Tibial artery (tissue), 4 donors: Measurements from ENCODE around the gene FOXO6.

Experiments used
- DNase-seq, 2 donors: peaks; one replicate each; pipeline ENCODE4 v3.0.0-alpha.2; 2019
- H3K27ac ChIP-seq, 2 donors: fragments of 200-600 bp; sonication (generic) in 1 of 2; 1 replicate in 1 of 2; 2 replicates in 1 of 2; pipeline ENCODE4 v1.5.1; 2018 to 2019; ENCODE audit warnings: mild to moderate bottlenecking in 1 of 2
- H3K27me3 ChIP-seq, 2 donors: fragments of 200-600 bp; sonication (generic) in 1 of 2; one replicate each; pipeline versions ENCODE4 v1.5.1 to v1.6.0; 2016 to 2019
- H3K36me3 ChIP-seq, 3 donors: fragments of 200-600 bp; sonication (generic) in 2 of 3; one replicate each; pipeline ENCODE4 v1.5.1; 2016 to 2019; ENCODE audit warnings: mild to moderate bottlenecking in 2 of 3
- H3K4me1 ChIP-seq, 4 donors: fragments of 200-600 bp; sonication (generic) in 2 of 4; 1 replicate in 3 of 4; 2 replicates in 1 of 4; pipeline ENCODE4 v1.5.1; 2016 to 2019
- H3K4me3 ChIP-seq, 2 donors: fragments of 200-600 bp; sonication (generic) in 1 of 2; 1 replicate in 1 of 2; 2 replicates in 1 of 2; pipeline ENCODE4 v1.5.1; 2018 to 2019; ENCODE audit warnings: mild to moderate bottlenecking in 2 of 2
- H3K9me3 ChIP-seq, 3 donors: fragments of 200-600 bp; sonication (generic) in 1 of 3; one replicate each; pipeline ENCODE4 v1.5.1; 2016 to 2019
- intact Hi-C: fragments of 100-400 bp; cut with DNase I; formaldehyde crosslinking; loops from one replicate; pipeline ENCODE4 v1.15.0; 2023; ENCODE audit warnings: low total_unique reads
- TF ChIP-seq, protein P1 (sequence below), 2 experiments: fragments of 200-600 bp in 1 of 2; fragments of 450-650 bp in 1 of 2; IDR thresholded peaks; one replicate each; pipeline ENCODE4 v1.5.1; 2017 to 2019; ENCODE audit warnings: antibody characterized with exemption in 2 of 2, mild to moderate bottlenecking in 1 of 2, moderate library complexity in 1 of 2

Gene FOXO6

DNA sequence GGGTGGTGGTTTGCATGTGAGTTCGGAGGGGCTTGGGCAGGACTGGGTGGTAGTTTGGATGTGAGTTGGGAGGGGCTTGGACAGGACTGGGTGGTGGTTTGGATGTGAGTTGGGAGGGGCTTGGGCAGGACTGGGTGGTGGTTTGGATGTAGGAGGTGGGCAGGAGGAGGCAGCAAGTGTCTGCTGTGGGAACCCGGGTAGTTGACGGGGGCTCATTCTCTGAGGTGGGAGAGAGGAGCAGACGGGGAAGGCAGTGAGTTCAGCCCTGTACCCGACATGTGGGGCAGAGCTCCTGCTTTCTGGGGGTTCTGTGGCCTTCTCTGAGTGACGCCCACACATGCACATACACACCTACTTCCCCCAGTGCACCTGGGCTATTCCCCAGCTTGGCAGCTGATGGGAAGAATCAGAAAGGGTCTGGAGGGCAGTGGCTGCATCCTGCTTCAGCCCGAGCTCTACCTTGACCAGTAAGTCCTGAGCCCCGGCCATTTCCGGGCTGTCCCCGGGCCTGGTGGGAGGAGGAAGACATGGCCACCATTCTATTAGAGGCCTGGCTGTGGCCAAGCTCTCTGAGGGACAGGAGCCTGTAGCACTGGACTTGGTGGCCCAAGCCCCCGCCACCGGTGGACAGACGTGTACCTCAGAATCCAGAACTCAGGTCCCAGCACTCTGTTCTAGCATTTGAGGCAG lies 65.1 kb downstream of the FOXO6 start:
- no peak overlapping the region for H3K4me3 ChIP-seq
- H3K9me3 ChIP-seq, result no peaks in the 10 kb centered on the region
- no peaks in the 10 kb centered on the region for H3K27me3 ChIP-seq
- H3K4me1 ChIP-seq, result peaks cover 0 to 15% (median 0%) of the 10 kb centered on the region in 4 donors
- no peaks in the 10 kb centered on the region for H3K36me3 ChIP-seq
- H3K27ac ChIP-seq, result no peak overlapping the region
- intact Hi-C loops, result no loop called here
- TF ChIP-seq, protein P1, sequence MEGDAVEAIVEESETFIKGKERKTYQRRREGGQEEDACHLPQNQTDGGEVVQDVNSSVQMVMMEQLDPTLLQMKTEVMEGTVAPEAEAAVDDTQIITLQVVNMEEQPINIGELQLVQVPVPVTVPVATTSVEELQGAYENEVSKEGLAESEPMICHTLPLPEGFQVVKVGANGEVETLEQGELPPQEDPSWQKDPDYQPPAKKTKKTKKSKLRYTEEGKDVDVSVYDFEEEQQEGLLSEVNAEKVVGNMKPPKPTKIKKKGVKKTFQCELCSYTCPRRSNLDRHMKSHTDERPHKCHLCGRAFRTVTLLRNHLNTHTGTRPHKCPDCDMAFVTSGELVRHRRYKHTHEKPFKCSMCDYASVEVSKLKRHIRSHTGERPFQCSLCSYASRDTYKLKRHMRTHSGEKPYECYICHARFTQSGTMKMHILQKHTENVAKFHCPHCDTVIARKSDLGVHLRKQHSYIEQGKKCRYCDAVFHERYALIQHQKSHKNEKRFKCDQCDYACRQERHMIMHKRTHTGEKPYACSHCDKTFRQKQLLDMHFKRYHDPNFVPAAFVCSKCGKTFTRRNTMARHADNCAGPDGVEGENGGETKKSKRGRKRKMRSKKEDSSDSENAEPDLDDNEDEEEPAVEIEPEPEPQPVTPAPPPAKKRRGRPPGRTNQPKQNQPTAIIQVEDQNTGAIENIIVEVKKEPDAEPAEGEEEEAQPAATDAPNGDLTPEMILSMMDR (IDR thresholded peaks at IDR 0.05), result no peak
- no peak for DNase-seq

DNA sequence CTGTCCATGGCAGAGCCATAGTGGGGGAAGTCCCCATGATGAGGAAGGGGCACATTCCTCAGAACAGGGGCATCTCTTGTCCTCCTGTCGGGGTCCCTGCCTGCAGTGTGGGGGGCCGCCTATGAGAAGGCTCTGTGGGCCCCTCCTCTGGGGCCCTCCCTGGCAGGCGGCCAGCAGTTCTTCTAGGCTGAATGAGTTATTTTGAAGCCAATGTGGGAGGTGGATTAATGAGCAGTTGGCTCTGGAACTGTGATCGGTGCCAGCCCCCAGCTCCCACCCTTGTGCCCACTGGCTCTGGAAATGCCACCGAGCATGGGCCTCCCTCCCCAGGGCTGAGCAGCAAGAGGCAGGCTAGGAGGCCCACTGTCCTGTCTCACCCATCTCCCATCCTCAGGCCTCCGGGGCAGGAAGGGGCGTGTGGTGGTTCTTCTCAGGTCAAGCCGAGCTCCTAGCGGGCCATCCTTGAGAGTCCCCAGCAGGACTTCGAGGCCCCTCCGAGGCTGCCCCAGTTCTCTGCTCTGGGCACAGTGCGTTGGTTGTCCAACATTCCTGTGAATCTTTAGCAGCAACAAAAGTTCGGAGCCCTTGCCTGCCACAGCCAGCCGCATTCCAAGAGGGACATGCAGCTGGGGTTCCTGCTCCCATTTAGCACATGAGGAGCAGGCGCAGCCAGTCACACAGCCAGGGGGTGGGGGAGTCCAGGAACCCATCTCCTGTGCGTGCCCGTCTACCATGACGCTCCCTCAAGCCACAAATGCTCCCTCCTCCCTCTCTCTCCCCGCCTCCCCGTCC lies 66.1 kb downstream of the FOXO6 start:
- no peak for DNase-seq
- Histone ChIP-seq H3K36me3 (no peaks in the 10 kb centered on the region), H3K27ac (no peak overlapping the region), H3K4me3 (no peak overlapping the region), H3K9me3 (no peaks in the 10 kb centered on the region), H3K27me3 (no peaks in the 10 kb centered on the region), H3K4me1 (peaks cover 0 to 21% (median 6%) of the 10 kb centered on the region in 4 donors)
- TF ChIP-seq, protein P1 (IDR thresholded peaks at IDR 0.05), result no peak
- intact Hi-C loops, result no loop called here

DNA sequence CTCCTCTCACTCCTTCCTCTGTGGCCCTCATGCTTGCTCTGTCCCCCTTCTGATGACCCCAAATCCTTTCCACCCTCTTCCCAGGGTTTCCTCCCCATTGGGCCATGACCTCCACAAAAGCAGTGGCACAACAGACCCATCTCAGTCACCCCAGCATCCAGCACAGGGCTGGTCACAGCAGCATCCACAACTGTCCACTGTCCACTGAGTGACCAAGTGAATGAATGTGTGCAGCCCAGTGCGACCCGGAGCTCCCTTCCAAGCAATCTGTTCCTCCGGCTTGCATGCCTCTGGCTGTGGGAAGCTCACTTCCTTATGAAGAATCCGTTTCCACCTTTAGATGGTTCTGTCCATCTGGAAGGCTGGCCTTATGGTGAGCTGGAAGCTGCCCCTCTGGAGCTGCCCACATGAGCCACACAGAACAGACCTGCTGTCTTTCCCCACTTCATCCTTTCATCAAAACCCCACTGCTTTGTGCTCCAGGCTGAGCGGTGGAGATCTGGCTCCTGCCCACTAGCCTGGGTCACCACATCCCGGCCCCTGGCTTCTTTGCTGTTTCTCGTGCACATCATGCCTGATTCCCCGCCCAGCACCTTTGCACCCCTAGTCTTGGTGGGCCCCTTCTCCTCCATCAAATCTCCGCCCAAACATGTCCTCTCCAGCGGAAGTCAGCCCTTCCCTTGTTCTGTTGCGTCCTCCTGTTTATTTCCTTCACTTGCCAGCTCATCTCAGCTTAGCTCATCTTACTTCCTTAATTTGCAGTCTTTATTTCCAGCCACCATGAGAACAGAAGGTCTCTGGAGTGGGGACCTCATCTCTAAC lies 66.9 kb downstream of the FOXO6 start:
- Histone ChIP-seq H3K9me3 (no peaks in the 10 kb centered on the region), H3K36me3 (no peaks in the 10 kb centered on the region), H3K4me3 (no peak overlapping the region), H3K4me1 (peaks cover 0 to 23% (median 14%) of the 10 kb centered on the region in 4 donors), H3K27me3 (no peaks in the 10 kb centered on the region), H3K27ac (no peak overlapping the region)
- no peak for DNase-seq
- TF ChIP-seq, protein P1 (IDR thresholded peaks at IDR 0.05), result no peak
- intact Hi-C loops, result no loop called here

DNA sequence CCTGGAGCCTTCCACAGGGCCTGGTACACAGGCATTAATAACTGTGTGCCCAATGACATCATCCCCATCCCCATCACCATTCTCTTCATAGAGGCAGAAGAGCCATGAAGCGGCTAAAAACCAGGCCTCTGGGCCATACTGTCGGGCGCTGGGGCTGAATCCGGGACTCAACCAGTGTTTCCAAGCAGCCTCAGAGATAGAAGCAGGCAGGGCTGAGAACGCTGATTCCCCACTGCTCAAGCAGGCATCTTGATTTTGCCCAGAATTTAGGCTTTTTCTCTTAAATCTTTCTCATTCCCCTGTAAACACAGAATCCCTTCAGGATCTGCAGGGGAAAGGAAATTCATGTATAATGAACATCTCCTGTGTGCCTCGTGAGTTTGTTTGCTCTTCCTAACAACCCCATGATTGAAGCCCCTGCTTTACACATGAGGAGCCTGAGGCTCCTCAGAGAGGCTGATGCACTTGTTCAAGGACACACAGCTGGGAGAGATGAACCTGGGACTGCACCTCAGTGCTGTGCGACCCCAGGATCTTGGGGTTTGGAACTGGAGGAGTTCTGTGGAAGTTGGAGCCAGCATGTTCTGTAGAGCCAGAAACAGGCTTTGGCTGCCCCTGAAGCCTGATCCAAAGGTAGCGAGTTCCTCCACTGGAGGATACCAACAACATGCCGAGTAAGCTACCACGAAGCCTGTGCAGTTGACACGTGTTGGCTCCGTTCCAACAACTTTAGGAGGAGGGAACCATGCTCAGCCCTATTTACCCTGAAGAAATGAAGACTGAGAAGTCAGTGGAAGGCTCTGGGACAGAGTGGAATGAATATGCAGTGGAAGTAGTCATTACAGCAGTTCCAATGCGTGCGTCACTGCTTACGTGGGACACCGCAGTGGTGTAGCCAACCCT lies 67.8 kb downstream of the FOXO6 start:
- Histone ChIP-seq H3K27me3 (no peaks in the 10 kb centered on the region), H3K4me1 (peaks cover 0 to 24% (median 19%) of the 10 kb centered on the region in 4 donors), H3K27ac (no peak overlapping the region), H3K4me3 (no peak overlapping the region), H3K36me3 (no peaks in the 10 kb centered on the region), H3K9me3 (no peaks in the 10 kb centered on the region)
- intact Hi-C loops, result no loop called here
- DNase-seq, result no peak
- TF ChIP-seq, protein P1 (IDR thresholded peaks at IDR 0.05), result no peak

DNA sequence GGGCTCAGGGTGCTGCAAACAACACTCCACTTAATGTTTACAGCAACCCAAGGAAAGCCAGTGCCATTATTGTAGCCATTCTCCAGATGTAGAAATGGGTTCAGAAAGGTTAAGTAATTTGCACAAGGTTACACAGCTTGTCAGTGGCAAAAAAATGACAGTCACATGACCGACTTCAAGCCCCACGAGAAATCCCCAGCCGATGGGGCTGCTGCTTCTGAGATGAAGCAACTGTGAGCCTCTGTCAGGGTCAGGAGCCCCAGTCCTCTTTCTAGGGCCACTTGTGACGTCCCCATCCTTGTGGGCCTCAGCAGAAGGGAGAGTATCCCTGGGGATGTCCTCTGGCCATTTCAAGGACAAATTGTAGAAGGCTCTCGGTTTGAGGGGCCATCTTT lies 68.4 kb downstream of the FOXO6 start:
- no peak overlapping the region for H3K27ac ChIP-seq
- H3K4me1 ChIP-seq, result peaks cover 0 to 24% (median 19%) of the 10 kb centered on the region in 4 donors
- TF ChIP-seq, protein P1 (IDR thresholded peaks at IDR 0.05), result no peak
- no peak overlapping the region for H3K4me3 ChIP-seq
- intact Hi-C loops, result no loop called here
- no peaks in the 10 kb centered on the region for H3K9me3 ChIP-seq
- no peaks in the 10 kb centered on the region for H3K27me3 ChIP-seq
- no peak for DNase-seq
- H3K36me3 ChIP-seq, result no peaks in the 10 kb centered on the region
